Heart right ventricle (tissue), 16 donors: ENCODE measurements around the gene PCBP3. TPM values are rescaled to one million over a fixed set of nuclear protein-coding genes. Genes with fewer than 3 reads are reported as not detected.

Experiments used
- ATAC-seq, 8 donors: fragments of 200-7000 bp; cut with Tn5 transposase; one replicate each; pipeline ENCODE4 v1.9.1; 2020; ENCODE audit warnings: mild to moderate bottlenecking in 8 of 8, moderate library complexity in 8 of 8, moderate number of reproducible peaks in 1 of 8
- DNase-seq, 2 donors: peaks; one replicate each; pipeline ENCODE4 v3.0.0-alpha.2; 2020
- H3K27ac ChIP-seq, 10 donors: fragments of 200-600 bp; sonication (generic) in 2 of 10; one replicate each; pipeline versions ENCODE4 v1.5.0 to v1.8.0; 2020 to 2022; ENCODE audit warnings: mild to moderate bottlenecking in 3 of 10
- H3K27me3 ChIP-seq, 7 donors: fragments of 200-600 bp; one replicate each; pipeline ENCODE4 v1.8.0; 2021 to 2022; ENCODE audit warnings: mild to moderate bottlenecking in 2 of 7
- H3K36me3 ChIP-seq, 9 donors: fragments of 200-600 bp; sonication (generic) in 1 of 9; one replicate each; pipeline versions ENCODE4 v1.5.0 to v1.8.0; 2020 to 2022; ENCODE audit warnings: mild to moderate bottlenecking in 2 of 9
- H3K4me1 ChIP-seq, 9 donors: fragments of 200-600 bp; sonication (generic) in 1 of 9; one replicate each; pipeline versions ENCODE4 v1.5.0 to v1.8.0; 2020 to 2022; ENCODE audit warnings: mild to moderate bottlenecking in 4 of 9
- H3K4me3 ChIP-seq, 10 donors: fragments of 200-600 bp; sonication (generic) in 2 of 10; one replicate each; pipeline versions ENCODE4 v1.5.0 to v1.8.0; 2020 to 2022; ENCODE audit warnings: mild to moderate bottlenecking in 7 of 10, moderate library complexity in 2 of 10
- H3K9me3 ChIP-seq, 11 donors: fragments of 200-600 bp in 10 of 11; sonication (generic) in 2 of 11; one replicate each; pipeline versions ENCODE4 v1.5.0 to v1.8.0; 2013 to 2022; ENCODE audit warnings: mild to moderate bottlenecking in 2 of 11, control low read depth in 1 of 11, moderate library complexity in 1 of 11
- CTCF ChIP-seq, 9 donors: fragments of 200-600 bp; sonication (generic) in 2 of 9; IDR thresholded peaks; one replicate each; pipeline versions ENCODE4 v1.5.0 to v1.8.0; 2021 to 2022; ENCODE audit warnings: antibody characterized with exemption in 9 of 9, mild to moderate bottlenecking in 5 of 9, moderate library complexity in 1 of 9
- WGBS, 2 donors: extraction: QIAGEN DNeasy Blood & Tissue Kit; methylation state at CpG; one replicate each; pipeline ENCODE4 v1.1.7; 2013; ENCODE audit warnings: inconsistent platforms in 1 of 2; 5-methylcytosine and 5-hydroxymethylcytosine counted together
- intact Hi-C, 10 donors: fragments of 100-400 bp; cut with DNase I; formaldehyde crosslinking; loops; one replicate each; pipeline versions ENCODE4 v1.11.1 to v1.14.2; 2022
- polyA plus RNA-seq, 2 donors: library from polyadenylated mRNA; stranded (reverse); fragments of 200-250 nt; gene quantifications; one replicate each; pipeline ENCODE4 v1.2.3, GENCODE V29; 2013
- total RNA-seq, 10 donors: library from RNA; stranded (reverse); fragmentation: NEBNext Ultra II Directional in 3 of 10; extraction: Animal tissue kit (Norgen Biotek cat#: 25700) in 3 of 10; gene quantifications; one replicate each; pipeline versions ENCODE4 v1.2.1 to v1.2.4, GENCODE V29; 2021 to 2023
- donor health status: Arrhythmogenic right ventricular cardiomyopathy.
- donor health status: ischemic (EF 13 %, LVEDD 7.1; RV severe dilation, severe dysfunction).
- donor health status: healthy with polysubstance abuse.
- donor health status: DM: no; HTN: yes; CAD: no.
- donor health status: DM: no; HTN: no; CAD: no.
- donor health status: ischemic (EF 25% LVEDD 6.9; RV normal size, moderate dysfunction).
- donor health status: ischemic (EF 25% LVEDD 5.7; RV mildly dilated, moderate dysfunction).
- donor health status: healthy.
- donor health status: DM: yes; HTN: yes; CAD: no.
- donor health status: Ischemic cardiomyopathy.
- donor health status: ischemic (EF 35%, LVEDD 5.7; RV mildly dilated, moderate dysfunction).
- donor health status: nonischemic (EF 11% LVEDD 7.7; RV severe dilation, severe dysfunction).
- donor health status: DM: yes; HTN: yes; CAD: no.
- donor health status: PGD.
- donor health status: ischemic (EF 29% LVEDD 5.4; RV normal size, mild dysfunction).
- donor health status: nonischemic (EF 23%, LVEDD 6.1; RV moderate dilation, normal function).

Gene PCBP3
- total and polyA plus RNA-seq, 12 donors, result 0.25 to 11.3 (median 1.2) TPM

GRCh38 chr21:45640001-45640887, 3.3 kb upstream of the PCBP3 start:
- TF ChIP-seq CTCF (IDR thresholded peaks at IDR 0.05), result no peak
- DNase-seq, result no peak
- no peak for ATAC-seq
- Histone ChIP-seq H3K9me3 (no peaks in the 10 kb centered on the region), H3K4me3 (no peak overlapping the region), H3K4me1 (peaks cover 0 to 32% (median 8%) of the 10 kb centered on the region in 9 donors), H3K27ac (peak overlapping the region in 5 of 10 donors; percentile 5 to 62 (median 41)), H3K27me3 (peaks cover 0 to 24% (median 16%) of the 10 kb centered on the region in 7 donors), H3K36me3 (no peaks in the 10 kb centered on the region)
- WGBS, 2 donors, result 57 to 59% methylated on average over 6 of the region's 6 CpGs
- intact Hi-C loops, result loop anchor here in 1 of 10 donors (5.0 kb wide), 1 partner anchor 48 kb away; no protein-coding TSS in a partner anchor

GRCh38 chr21:45640888-45641479, 2.5 kb upstream of the PCBP3 start:
- Histone ChIP-seq H3K36me3 (no peaks in the 10 kb centered on the region), H3K4me3 (no peak overlapping the region), H3K4me1 (peaks cover 0 to 37% (median 8%) of the 10 kb centered on the region in 9 donors), H3K9me3 (no peaks in the 10 kb centered on the region), H3K27ac (peak overlapping the region in 5 of 10 donors; percentile 5 to 72 (median 41)), H3K27me3 (peaks cover 0 to 30% (median 16%) of the 10 kb centered on the region in 7 donors)
- TF ChIP-seq CTCF (IDR thresholded peaks at IDR 0.05), result peak in 1 of 9 donors; percentile 6
- intact Hi-C loops, result loop anchor here in 1 of 10 donors (5.0 kb wide), 1 partner anchor 49 kb away; no protein-coding TSS in a partner anchor
- no peak for ATAC-seq
- DNase-seq, result peak; percentile 46 to 53
- 44 to 48% methylated on average over 23 of the region's 23 CpGs for WGBS, 2 donors

GRCh38 chr21:45641480-45642035, 2.0 kb upstream of the PCBP3 start:
- 48 to 60% methylated on average over 31 of the region's 31 CpGs for WGBS, 2 donors
- Histone ChIP-seq H3K36me3 (no peaks in the 10 kb centered on the region), H3K9me3 (no peaks in the 10 kb centered on the region), H3K27me3 (peaks cover 0 to 31% (median 16%) of the 10 kb centered on the region in 7 donors), H3K4me1 (peaks cover 0 to 37% (median 8%) of the 10 kb centered on the region in 9 donors), H3K27ac (peak overlapping the region in 4 of 10 donors; percentile 5 to 72 (median 52)), H3K4me3 (peak overlapping the region in 1 of 10 donors; percentile 40)
- intact Hi-C loops, result loop anchor here in 1 of 10 donors (5.0 kb wide), 1 partner anchor 49 kb away; no protein-coding TSS in a partner anchor
- no peak for ATAC-seq
- DNase-seq, result no peak
- no peak for TF ChIP-seq CTCF (IDR thresholded peaks at IDR 0.05)
